ENCODE results near the gene ZNF710.

The ZNF710 gene

GRCh38 chr15:89991312-89991711, 9.8 kb upstream of the ZNF710 start:
- no peak for DNase-seq (ENCODE audit: low read depth in 2 of 3, low spot score in 1 of 3)

GRCh38 chr15:89993349-89993748, 7.8 kb upstream of the ZNF710 start:
- DNase-seq (ENCODE audit: low read depth in 2 of 3, low spot score in 1 of 3), result no peak

- DNase-seq (ENCODE audit: low read depth in 2 of 3, low spot score in 1 of 3), result no peak
Measured at GRCh38 chr15:89997079-89997478, 4.0 kb upstream of the ZNF710 start.

- DNase-seq (ENCODE audit: low read depth in 2 of 3, low spot score in 1 of 3), result no peak
Measured at GRCh38 chr15:89998141-89998661, 2.9 kb upstream of the ZNF710 start.

GRCh38 chr15:89998923-89999675, 2.0 kb upstream of the ZNF710 start:
- DNase-seq (ENCODE audit: low read depth in 2 of 3, low spot score in 1 of 3), result no peak

- no peak for DNase-seq (ENCODE audit: low read depth in 2 of 3, low spot score in 1 of 3)
Measured at GRCh38 chr15:89999676-90000185, 1.4 kb upstream of the ZNF710 start.

GRCh38 chr15:90000186-90001001, 730 bp upstream of the ZNF710 start:
- DNase-seq (ENCODE audit: low read depth in 2 of 3, low spot score in 1 of 3), result no peak

GRCh38 chr15:90001683-90002427, 731 bp downstream of the ZNF710 start:
- DNase-seq (ENCODE audit: low read depth in 2 of 3, low spot score in 1 of 3), result peak in 1 of 3 donors; percentile 57

GRCh38 chr15:90002428-90002844, 1.3 kb downstream of the ZNF710 start:
- peak in 1 of 3 donors; percentile 19 for DNase-seq (ENCODE audit: low read depth in 2 of 3, low spot score in 1 of 3)

GRCh38 chr15:90003736-90004135, 2.6 kb downstream of the ZNF710 start:
- DNase-seq (ENCODE audit: low read depth in 2 of 3, low spot score in 1 of 3), result no peak

GRCh38 chr15:90004252-90004651, 3.1 kb downstream of the ZNF710 start:
- DNase-seq (ENCODE audit: low read depth in 2 of 3, low spot score in 1 of 3), result no peak

- DNase-seq (ENCODE audit: low read depth in 2 of 3, low spot score in 1 of 3), result peak in 2 of 3 donors; percentile 21 to 47
Measured at GRCh38 chr15:90004671-90005070, 3.5 kb downstream of the ZNF710 start.

GRCh38 chr15:90006217-90007075, 5.3 kb downstream of the ZNF710 start:
- no peak for DNase-seq (ENCODE audit: low read depth in 2 of 3, low spot score in 1 of 3)

GRCh38 chr15:90007076-90007460, 5.9 kb downstream of the ZNF710 start:
- no peak for DNase-seq (ENCODE audit: low read depth in 2 of 3, low spot score in 1 of 3)

- no peak for DNase-seq (ENCODE audit: low read depth in 2 of 3, low spot score in 1 of 3)
Measured at GRCh38 chr15:90008607-90009006, 7.5 kb downstream of the ZNF710 start.

GRCh38 chr15:90009301-90010022, 8.3 kb downstream of the ZNF710 start:
- no peak for DNase-seq (ENCODE audit: low read depth in 2 of 3, low spot score in 1 of 3)

- no peak for DNase-seq (ENCODE audit: low read depth in 2 of 3, low spot score in 1 of 3)
Measured at GRCh38 chr15:90011705-90012104, 10.6 kb downstream of the ZNF710 start.

GRCh38 chr15:90013503-90013937, 12.4 kb downstream of the ZNF710 start:
- DNase-seq (ENCODE audit: low read depth in 2 of 3, low spot score in 1 of 3), result no peak

- DNase-seq (ENCODE audit: low read depth in 2 of 3, low spot score in 1 of 3), result no peak
Measured at GRCh38 chr15:90015294-90015693, 14.2 kb downstream of the ZNF710 start.

GRCh38 chr15:90015749-90016148, 14.6 kb downstream of the ZNF710 start:
- no peak for DNase-seq (ENCODE audit: low read depth in 2 of 3, low spot score in 1 of 3)

All from stimulated activated CD4-positive, alpha-beta T cell treated with anti-CD3 and anti-CD28 coated beads, Interleukin-12 subunit alpha, Interleukin-12 subunit beta, amount 100 ng/mL, for 48 hours (primary cell).